Activated T-cell treated with anti-CD3 and anti-CD28 coated beads for 48 hours (primary cell): ENCODE measurements around the gene SMPDL3A.

ENCODE experiments used
- DNase-seq: peaks from one replicate; pipeline ENCODE4 v3.0.0-alpha.2; 2020; ENCODE audit warnings: low read depth

Gene SMPDL3A

GRCh38 chr6:122778302-122778701 lies 10.8 kb upstream of the SMPDL3A start:
- no peak for DNase-seq

- DNase-seq: no peak
Measured at GRCh38 chr6:122778985-122779661, 9.9 kb upstream of the SMPDL3A start.

GRCh38 chr6:122779667-122780066 lies 9.4 kb upstream of the SMPDL3A start, which contains the start of gene FABP7:
TSS of gene FABP7 (plus strand) at chr6:122779716. CDS start at chr6:122779795, 79 bp downstream.
- no peak for DNase-seq

- DNase-seq: no peak
Measured at GRCh38 chr6:122780114-122780513, 8.9 kb upstream of the SMPDL3A start.

GRCh38 chr6:122781716-122782115 lies 7.3 kb upstream of the SMPDL3A start:
- DNase-seq: no peak

- DNase-seq: no peak
Measured at GRCh38 chr6:122783401-122783800, 5.7 kb upstream of the SMPDL3A start.

- DNase-seq: no peak
Measured at GRCh38 chr6:122785891-122786290, 3.2 kb upstream of the SMPDL3A start.

- DNase-seq: no peak
Measured at GRCh38 chr6:122787721-122788120, 1.3 kb upstream of the SMPDL3A start.

GRCh38 chr6:122788208-122788607 lies 850 bp upstream of the SMPDL3A start:
- DNase-seq: no peak

GRCh38 chr6:122788663-122789181 lies 336 bp upstream of the SMPDL3A start:
- DNase-seq: no peak

GRCh38 chr6:122790028-122790422 lies 967 bp downstream of the SMPDL3A start:
- DNase-seq: no peak

- DNase-seq: no peak
Measured at GRCh38 chr6:122790423-122791309, 1.6 kb downstream of the SMPDL3A start.

GRCh38 chr6:122791310-122791679 lies 2.2 kb downstream of the SMPDL3A start:
- DNase-seq: no peak

GRCh38 chr6:122792766-122793165 lies 3.7 kb downstream of the SMPDL3A start:
- no peak for DNase-seq

- DNase-seq: no peak
Measured at GRCh38 chr6:122797537-122797936, 8.5 kb downstream of the SMPDL3A start.

- DNase-seq: peak; percentile 3
Measured at GRCh38 chr6:122798099-122798641, 9.1 kb downstream of the SMPDL3A start.

GRCh38 chr6:122799140-122799745 lies 10.2 kb downstream of the SMPDL3A start:
- DNase-seq: no peak

GRCh38 chr6:122799916-122800686 lies 11.0 kb downstream of the SMPDL3A start:
- DNase-seq: no peak

GRCh38 chr6:122800906-122801305 lies 11.8 kb downstream of the SMPDL3A start:
- DNase-seq: no peak

- no peak for DNase-seq
Measured at GRCh38 chr6:122801397-122801796, 12.3 kb downstream of the SMPDL3A start.

- DNase-seq: no peak
Measured at GRCh38 chr6:122803171-122803661, 14.2 kb downstream of the SMPDL3A start.
